Measurements from ENCODE around the gene RRP9.

RRP9 gene

GRCh38 chr3:51971350-51971749, 29.6 kb upstream of the RRP9 start:
- in situ Hi-C loops (cut with MboI; ENCODE audit: low sequenced_read_pairs): no loop called here

GRCh38 chr3:51970606-51971300, 29.0 kb upstream of the RRP9 start:
- in situ Hi-C loops (cut with MboI; ENCODE audit: low sequenced_read_pairs): no loop called here

- in situ Hi-C loops (cut with MboI; ENCODE audit: low sequenced_read_pairs): no loop called here
Observed at GRCh38 chr3:51969841-51970240, 28.1 kb upstream of the RRP9 start.

- in situ Hi-C loops (cut with MboI; ENCODE audit: low sequenced_read_pairs): no loop called here
Observed at GRCh38 chr3:51968883-51969678, 27.4 kb upstream of the RRP9 start.

- in situ Hi-C loops (cut with MboI; ENCODE audit: low sequenced_read_pairs): no loop called here
Observed at GRCh38 chr3:51968170-51968775, 26.6 kb upstream of the RRP9 start.

- in situ Hi-C loops (cut with MboI; ENCODE audit: low sequenced_read_pairs): no loop called here
Observed at GRCh38 chr3:51967384-51968169, 25.9 kb upstream of the RRP9 start, which contains the start of gene PCBP4. PCBP4 (minus strand) TSS chr3:51967454; CDS start chr3:51961240, 6,214 bp downstream.

- in situ Hi-C loops (cut with MboI; ENCODE audit: low sequenced_read_pairs): no loop called here
Observed at GRCh38 chr3:51966922-51967383, 25.2 kb upstream of the RRP9 start.

- in situ Hi-C loops (cut with MboI; ENCODE audit: low sequenced_read_pairs): no loop called here
Observed at GRCh38 chr3:51966486-51966885, 24.8 kb upstream of the RRP9 start.

- in situ Hi-C loops (cut with MboI; ENCODE audit: low sequenced_read_pairs): no loop called here
Observed at GRCh38 chr3:51966016-51966415, 24.3 kb upstream of the RRP9 start.

- in situ Hi-C loops (cut with MboI; ENCODE audit: low sequenced_read_pairs): no loop called here
Observed at GRCh38 chr3:51964521-51964920, 22.8 kb upstream of the RRP9 start.

GRCh38 chr3:51963951-51964451, 22.3 kb upstream of the RRP9 start:
- in situ Hi-C loops (cut with MboI; ENCODE audit: low sequenced_read_pairs): no loop called here

GRCh38 chr3:51962854-51963530, 21.3 kb upstream of the RRP9 start:
- in situ Hi-C loops (cut with MboI; ENCODE audit: low sequenced_read_pairs): no loop called here

- in situ Hi-C loops (cut with MboI; ENCODE audit: low sequenced_read_pairs): no loop called here
Observed at GRCh38 chr3:51961602-51962569, 20.2 kb upstream of the RRP9 start.

- in situ Hi-C loops (cut with MboI; ENCODE audit: low sequenced_read_pairs): no loop called here
Observed at GRCh38 chr3:51961011-51961410, 19.3 kb upstream of the RRP9 start.

GRCh38 chr3:51960386-51960785, 18.7 kb upstream of the RRP9 start:
- in situ Hi-C loops (cut with MboI; ENCODE audit: low sequenced_read_pairs): no loop called here

GRCh38 chr3:51959651-51960050, 17.9 kb upstream of the RRP9 start:
- in situ Hi-C loops (cut with MboI; ENCODE audit: low sequenced_read_pairs): no loop called here

- in situ Hi-C loops (cut with MboI; ENCODE audit: low sequenced_read_pairs): no loop called here
Observed at GRCh38 chr3:51958603-51959521, 17.2 kb upstream of the RRP9 start.
